GM18519 (cell line): Measurements from ENCODE around the gene UBE4B.
"Not testable (repeated sequence)": the region's sequence is repeated elsewhere in the genome, so short reads cannot be mapped to it uniquely, and the experiment has no call there.

Source experiments
- ATAC-seq: cut with Tn5 transposase; IDR thresholded peaks from one replicate; pipeline ENCODE4 v1.9.1; 2021; ENCODE audit warnings: mild to moderate bottlenecking, moderate library complexity; ENCODE audit not compliant: unreplicated experiment, low FRiP score

UBE4B gene

GRCh38 chr1:10068605-10069294 lies 36.0 kb downstream of the UBE4B start:
- no peak for ATAC-seq

GRCh38 chr1:10070206-10070605 lies 37.4 kb downstream of the UBE4B start:
- no peak for ATAC-seq

GRCh38 chr1:10071640-10072039 lies 38.9 kb downstream of the UBE4B start:
- no peak for ATAC-seq

- not testable (repeated sequence) for ATAC-seq
Measured at GRCh38 chr1:10073371-10073770, 40.6 kb downstream of the UBE4B start.

GRCh38 chr1:10074059-10074851 lies 41.5 kb downstream of the UBE4B start:
- no peak for ATAC-seq

- ATAC-seq, result no peak
Measured at GRCh38 chr1:10074852-10075730, 42.3 kb downstream of the UBE4B start.

- no peak for ATAC-seq
Measured at GRCh38 chr1:10075732-10076131, 43.0 kb downstream of the UBE4B start.

- ATAC-seq, result no peak
Measured at GRCh38 chr1:10078494-10078893, 45.7 kb downstream of the UBE4B start.

GRCh38 chr1:10080523-10080922 lies 47.8 kb downstream of the UBE4B start:
- no peak for ATAC-seq

- ATAC-seq, result no peak
Measured at GRCh38 chr1:10082785-10083479, 50.2 kb downstream of the UBE4B start.

- ATAC-seq, result no peak
Measured at GRCh38 chr1:10084045-10084444, 51.3 kb downstream of the UBE4B start.

GRCh38 chr1:10085076-10085475 lies 52.3 kb downstream of the UBE4B start:
- no peak for ATAC-seq

- ATAC-seq, result no peak
Measured at GRCh38 chr1:10087210-10087609, 54.5 kb downstream of the UBE4B start.

- no peak for ATAC-seq
Measured at GRCh38 chr1:10101929-10102328, 69.2 kb downstream of the UBE4B start.

- no peak for ATAC-seq
Measured at GRCh38 chr1:10103193-10103592, 70.4 kb downstream of the UBE4B start.

- no peak for ATAC-seq
Measured at GRCh38 chr1:10104834-10105233, 72.1 kb downstream of the UBE4B start.

- no peak for ATAC-seq
Measured at GRCh38 chr1:10105484-10105883, 72.7 kb downstream of the UBE4B start.

- no peak for ATAC-seq
Measured at GRCh38 chr1:10106241-10106640, 73.5 kb downstream of the UBE4B start.

GRCh38 chr1:10106756-10107475 lies 74.2 kb downstream of the UBE4B start:
- no peak for ATAC-seq

GRCh38 chr1:10107476-10107847 lies 74.7 kb downstream of the UBE4B start:
- ATAC-seq, result not testable (repeated sequence)
